OCI-M2 (cell line): ENCODE data around the gene KRTAP3-1.
"Not testable (repeated sequence)": the region's sequence is repeated elsewhere in the genome, so short reads cannot be mapped to it uniquely, and the experiment has no call there.

Experiments
- DNase-seq: peaks from one replicate; lab custom pipeline; 2025; ENCODE audit not compliant: unreplicated experiment; lab: John Stamatoyannopoulos, UW

KRTAP3-1 gene

GRCh38 chr17:41008811-41009210 is at the start of gene KRTAP3-1:
Gene KRTAP3-1 (minus strand): TSS chr17:41009128. CDS start chr17:41009074, 54 bp downstream.
- no peak for DNase-seq

DNA sequence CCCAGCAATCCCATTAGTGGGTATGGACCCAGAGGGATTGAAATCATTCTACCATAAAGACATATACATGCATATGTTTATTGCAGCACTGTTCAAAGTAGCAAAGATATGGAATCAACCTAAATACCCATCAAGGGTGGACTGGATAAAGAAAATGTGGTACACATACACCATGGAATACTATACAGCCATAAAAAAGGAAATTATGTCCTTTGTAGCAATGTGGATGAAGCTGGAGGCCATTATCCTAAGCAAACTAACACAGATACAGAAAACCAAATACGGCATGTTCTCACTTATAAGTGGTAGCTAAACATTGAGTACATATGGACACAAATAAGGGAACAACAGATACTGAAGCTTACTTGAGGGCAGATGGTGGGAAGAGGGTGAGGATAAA is 48.6 kb upstream of the KRTAP3-1 start:
- no peak for DNase-seq

- DNase-seq, result not testable (repeated sequence)
Observed at GRCh38 chr17:41055130-41055529, 46.2 kb upstream of the KRTAP3-1 start, which contains the start of gene KRTAP2-2. Gene KRTAP2-2 (minus strand): TSS chr17:41055230. CDS start chr17:41055211, 19 bp downstream.

DNA sequence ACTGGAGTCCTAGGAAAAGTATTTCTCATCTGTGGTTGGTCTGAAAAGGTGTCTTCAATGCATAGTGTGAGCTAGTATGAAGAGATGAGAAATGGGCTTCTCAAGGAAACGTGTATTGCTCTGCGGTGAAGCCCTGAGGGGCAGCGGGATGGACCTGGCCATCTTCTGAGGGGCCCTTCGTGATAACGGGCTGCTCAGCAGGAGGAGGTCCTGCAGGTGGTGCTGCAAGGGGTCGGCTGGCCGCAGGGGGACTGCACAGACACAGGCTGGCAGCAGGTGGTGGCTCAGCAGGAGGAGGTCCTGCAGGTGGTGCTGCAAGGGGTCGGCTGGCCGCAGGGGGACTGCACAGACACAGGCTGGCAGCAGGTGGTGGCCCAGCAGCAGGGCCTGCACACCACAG is 45.6 kb upstream of the KRTAP3-1 start:
- DNase-seq, result not testable (repeated sequence)

DNA sequence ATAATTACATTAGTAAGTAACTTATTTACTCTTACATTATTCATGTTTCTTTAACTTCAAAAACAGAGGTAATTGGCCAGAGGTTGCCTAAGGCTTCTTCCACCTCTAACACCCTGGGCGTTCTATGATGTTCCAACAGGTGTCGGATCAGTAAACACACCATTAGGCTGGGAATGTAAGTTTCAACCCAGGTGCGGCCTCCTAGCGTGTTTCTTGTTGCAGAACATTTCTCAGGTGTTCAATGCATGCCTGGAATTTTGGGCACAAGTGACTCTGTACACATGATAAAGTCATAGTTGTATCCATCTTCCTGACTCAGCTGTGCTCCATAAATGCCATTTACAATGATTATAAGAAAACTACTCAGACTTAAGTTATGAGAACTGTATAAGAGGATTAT is 45.1 kb upstream of the KRTAP3-1 start:
- DNase-seq, result no peak

DNA sequence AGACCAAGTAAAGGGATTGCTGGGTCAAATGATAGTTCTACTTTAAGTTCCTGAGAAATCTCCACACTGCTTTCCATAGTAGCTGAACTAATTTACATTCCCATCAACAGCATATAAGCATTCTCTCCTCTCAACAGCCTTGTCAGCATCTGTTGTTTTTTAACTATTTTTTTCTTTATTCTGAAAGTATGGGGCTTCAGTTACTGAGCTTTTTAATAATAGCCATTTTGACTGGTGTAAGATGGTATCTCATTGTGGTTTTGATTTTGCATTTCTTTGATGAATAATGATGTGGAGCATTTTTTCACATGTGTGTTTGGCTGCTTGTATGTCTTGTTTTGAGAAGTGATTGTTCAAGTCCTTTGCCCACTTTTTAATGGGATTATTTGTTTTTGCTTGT is 43.6 kb upstream of the KRTAP3-1 start:
- DNase-seq, result no peak

- no peak for DNase-seq
Observed at GRCh38 chr17:41049110-41049509, 40.2 kb upstream of the KRTAP3-1 start.

GRCh38 chr17:41048441-41048840 is 39.5 kb upstream of the KRTAP3-1 start:
- DNase-seq, result no peak

DNA sequence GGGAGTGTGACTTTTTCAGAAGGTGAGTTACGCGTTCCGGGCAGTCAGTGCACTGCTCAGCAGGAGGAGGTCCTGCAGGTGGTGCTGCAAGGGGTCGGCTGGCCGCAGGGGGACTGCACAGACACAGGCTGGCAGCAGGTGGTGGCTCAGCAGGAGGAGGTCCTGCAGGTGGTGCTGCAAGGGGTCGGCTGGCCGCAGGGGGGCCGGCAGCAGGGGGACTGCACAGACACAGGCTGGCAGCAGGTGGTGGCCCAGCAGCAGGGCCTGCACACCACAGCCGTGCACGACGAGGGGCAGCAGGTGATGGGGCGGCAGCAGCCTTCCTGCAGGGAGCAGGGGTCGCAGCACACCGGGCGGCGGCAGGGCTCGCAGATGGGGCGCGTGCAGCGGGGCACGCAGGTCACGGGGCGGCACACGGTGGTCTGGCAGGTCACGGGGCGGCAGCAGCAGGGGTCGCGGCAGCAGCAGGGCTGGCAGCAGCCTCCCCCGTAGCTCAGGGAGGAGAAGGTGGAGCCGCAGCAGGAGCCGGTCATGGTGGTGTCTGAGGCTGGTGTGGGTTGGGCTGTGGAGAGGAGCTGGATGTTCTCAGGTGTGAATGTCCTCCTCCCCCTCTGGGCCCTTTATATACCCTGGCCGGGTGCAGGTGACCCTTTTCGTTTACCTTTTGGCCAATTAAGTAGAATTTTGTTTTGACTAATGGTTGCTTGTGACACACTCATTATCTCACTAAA is 38.0 kb upstream of the KRTAP3-1 start, which contains the start of gene KRTAP2-1:
Gene KRTAP2-1 (minus strand): TSS at position 582 of the 731 bp plus-strand sequence. CDS start 49 bp downstream, at position 533.
- DNase-seq, result not testable (repeated sequence)

GRCh38 chr17:41042953-41043352 is 34.0 kb upstream of the KRTAP3-1 start:
- DNase-seq, result no peak

DNA sequence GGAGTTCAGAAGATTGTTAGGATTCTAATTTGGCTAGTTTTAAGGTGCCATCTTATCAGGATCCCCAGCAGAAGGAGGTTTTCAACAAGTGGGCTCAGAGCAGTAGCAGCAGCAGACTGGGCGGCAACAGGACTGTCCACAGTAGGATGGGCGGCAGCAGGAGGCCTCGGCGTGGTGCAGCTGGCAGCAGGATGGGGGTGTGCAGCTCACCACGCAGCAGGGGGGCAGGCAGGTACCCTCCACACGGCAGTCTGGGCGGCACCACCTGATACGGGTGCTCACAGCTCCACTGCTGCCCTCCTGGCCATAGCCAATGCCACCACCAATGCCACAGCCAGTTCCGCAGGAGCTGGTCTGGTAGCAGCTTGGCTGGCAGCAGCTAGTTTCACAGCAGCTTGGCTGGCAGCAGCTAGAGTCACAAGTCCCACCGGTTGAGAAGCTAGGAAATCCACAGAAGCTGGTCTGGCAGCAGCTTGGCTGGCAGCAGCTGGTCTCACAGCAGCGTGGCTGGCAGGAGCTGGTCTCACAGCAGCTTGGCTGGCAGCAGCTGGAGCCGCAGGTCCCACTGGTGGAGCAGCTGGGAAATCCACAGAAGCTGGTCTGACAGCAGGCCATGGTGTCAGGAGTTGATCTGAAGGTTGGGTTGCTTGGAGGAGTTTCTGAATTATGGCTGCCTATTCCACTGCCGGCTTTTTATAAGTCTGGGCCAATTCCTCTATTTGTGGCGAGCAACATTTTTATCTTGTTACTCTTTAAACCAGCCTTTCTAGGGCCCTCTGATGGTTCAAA is 32.0 kb upstream of the KRTAP3-1 start, which contains the start of gene KRTAP1-1:
Gene KRTAP1-1 (minus strand): TSS at position 668 of the 789 bp plus-strand sequence. CDS start 53 bp downstream, at position 615.
- not testable (repeated sequence) for DNase-seq

- no peak for DNase-seq
Observed at GRCh38 chr17:41037853-41038350, 29.0 kb upstream of the KRTAP3-1 start.

DNA sequence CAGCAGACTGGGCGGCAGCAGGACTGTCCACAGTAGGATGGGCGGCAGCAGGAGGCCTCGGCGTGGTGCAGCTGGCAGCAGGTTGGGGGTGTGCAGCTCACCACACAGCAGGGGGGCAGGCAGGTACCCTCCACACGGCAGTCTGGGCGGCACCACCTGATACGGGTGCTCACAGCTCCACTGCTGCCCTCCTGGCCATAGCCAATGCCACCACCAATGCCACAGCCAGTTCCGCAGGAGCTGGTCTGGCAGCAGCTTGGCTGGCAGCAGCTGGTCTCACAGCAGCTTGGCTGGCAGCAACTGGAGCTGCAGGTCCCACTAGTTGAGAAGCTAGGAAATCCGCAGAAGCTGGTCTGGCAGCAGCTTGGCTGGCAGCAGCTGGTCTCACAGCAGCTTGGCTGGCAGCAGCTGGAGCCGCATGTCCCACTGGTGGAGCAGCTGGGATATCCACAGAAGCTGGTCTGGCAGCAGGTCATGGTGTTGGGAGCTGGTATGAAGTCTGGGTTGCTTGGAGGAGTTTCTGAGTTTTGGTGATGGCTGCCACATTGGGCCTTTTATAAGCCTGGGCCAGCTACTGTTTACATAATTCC is 25.5 kb upstream of the KRTAP3-1 start, which contains the start of gene KRTAP1-3:
Gene KRTAP1-3 (minus strand): TSS at position 529 of the 590 bp plus-strand sequence. CDS start 53 bp downstream, at position 476.
- DNase-seq, result not testable (repeated sequence)

- no peak for DNase-seq
Observed at GRCh38 chr17:41029633-41030245, 20.8 kb upstream of the KRTAP3-1 start, which contains the start of gene KRTAP1-4. Gene KRTAP1-4 (minus strand): TSS chr17:41030195. CDS start chr17:41030078, 117 bp downstream.

GRCh38 chr17:41026715-41027471 is 18.0 kb upstream of the KRTAP3-1 start, which contains the start of gene KRTAP1-5:
Gene KRTAP1-5 (minus strand): TSS chr17:41027208. CDS start chr17:41027155, 53 bp downstream.
- DNase-seq, result no peak

DNA sequence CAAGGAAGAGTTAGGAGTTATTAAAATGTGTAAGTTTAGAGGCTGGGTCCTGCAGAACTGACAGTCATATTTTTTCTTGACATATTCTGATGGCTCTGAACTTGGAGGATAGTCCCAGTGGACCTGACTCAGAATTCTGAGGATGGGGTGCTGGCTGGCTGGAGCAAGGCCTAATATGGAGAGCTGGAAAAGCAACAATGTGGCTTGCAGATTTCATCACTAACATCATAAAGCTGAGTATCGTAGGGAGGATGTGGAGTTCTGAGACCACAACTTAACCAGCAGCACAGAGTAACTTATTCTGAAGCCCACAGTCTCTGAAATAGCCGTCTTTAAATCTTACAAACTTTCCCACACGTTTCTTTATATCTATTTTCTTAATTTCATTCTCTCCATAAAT is 15.8 kb upstream of the KRTAP3-1 start:
- no peak for DNase-seq

DNA sequence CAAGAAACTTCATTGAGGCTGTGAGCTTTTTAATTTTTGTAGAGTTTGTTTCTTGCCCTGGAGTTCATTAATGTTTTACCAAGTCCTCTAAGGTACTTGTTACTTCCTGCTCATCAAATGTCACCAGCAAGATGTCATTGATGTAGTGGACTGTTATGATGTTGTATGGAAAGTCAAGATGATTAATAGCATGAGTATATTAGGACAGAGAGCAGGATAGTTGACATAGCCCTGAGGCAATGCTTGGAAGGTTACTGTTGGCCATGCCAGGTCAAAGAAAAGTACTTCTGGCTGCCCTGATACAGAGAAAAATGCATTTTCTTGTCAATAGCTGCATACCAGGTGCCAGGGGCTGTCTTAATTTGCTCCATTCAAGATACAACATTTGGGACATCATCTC is 11.4 kb upstream of the KRTAP3-1 start:
- no peak for DNase-seq

- DNase-seq, result no peak
Observed at GRCh38 chr17:41019415-41019814, 10.5 kb upstream of the KRTAP3-1 start.

DNA sequence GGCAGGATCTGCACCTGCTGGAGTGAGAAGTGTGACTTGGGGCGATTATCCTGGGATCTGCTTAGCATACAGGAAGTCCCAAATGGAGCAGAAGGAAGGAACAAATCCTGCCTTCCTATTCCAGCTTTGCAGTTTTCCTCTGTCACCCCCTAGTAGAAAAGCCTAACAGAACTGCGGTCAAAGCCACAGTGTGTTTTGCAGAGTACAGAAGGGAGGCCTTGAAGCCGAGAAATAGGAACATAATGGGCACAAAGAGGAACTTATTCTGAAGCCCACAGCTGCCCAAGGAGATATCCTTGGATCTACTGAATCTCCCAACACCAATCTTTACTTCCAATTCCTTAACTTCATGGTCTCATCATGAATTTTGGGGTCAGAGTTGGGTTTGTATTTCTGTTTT is 9.6 kb upstream of the KRTAP3-1 start:
- DNase-seq, result no peak
